DOHH2 (cell line): Measurements from ENCODE around the gene KDM6A.
"Not testable (repeated sequence)": the region's sequence is repeated elsewhere in the genome, so short reads cannot be mapped to it uniquely, and the experiment has no call there.

ENCODE experiments used
- H3F3A ChIP-seq: fragments of 200-600 bp; sonication (generic), shearing (Covaris generic); 2 replicates; pipeline ENCODE4 v1.6.0; 2016; ENCODE audit warnings: antibody characterized with exemption, mild to moderate bottlenecking; ENCODE audit not compliant: control insufficient read depth, insufficient read depth
- H3K27ac ChIP-seq: fragments of 200-600 bp; sonication (generic); 2 replicates; pipeline ENCODE4 v1.5.1; 2014; ENCODE audit warnings: low read depth, mild to moderate bottlenecking, low read length, moderate library complexity
- H3K27me3 ChIP-seq: fragments of 200-600 bp; sonication (generic); 2 replicates; pipeline ENCODE4 v1.6.1; 2014; ENCODE audit warnings: mild to moderate bottlenecking, low read length, mixed read lengths; ENCODE audit not compliant: control insufficient read depth
- H3K36me3 ChIP-seq: fragments of 200-600 bp; sonication (generic); 2 replicates; pipeline ENCODE4 v1.6.1; 2014; ENCODE audit warnings: mild to moderate bottlenecking, low read length, moderate library complexity, mixed read lengths; ENCODE audit not compliant: control insufficient read depth
- H3K4me1 ChIP-seq: fragments of 200-600 bp; sonication (generic); 2 replicates; pipeline ENCODE4 v1.6.1; 2014; ENCODE audit warnings: mild to moderate bottlenecking, low read length, mixed read lengths; ENCODE audit not compliant: control insufficient read depth
- H3K4me2 ChIP-seq: fragments of 200-600 bp; sonication (generic); 2 replicates; pipeline ENCODE4 v1.6.0; 2014; ENCODE audit warnings: mild to moderate bottlenecking, low read length, moderate library complexity
- H3K4me3 ChIP-seq: fragments of 200-600 bp; sonication (generic); 2 replicates; pipeline ENCODE4 v1.5.1; 2014; ENCODE audit warnings: mild to moderate bottlenecking, low read length, mixed read lengths
- H3K79me2 ChIP-seq: fragments of 200-600 bp; sonication (generic); 2 replicates; pipeline ENCODE4 v1.6.1; 2014; ENCODE audit warnings: mild to moderate bottlenecking, low read length, mixed read lengths; ENCODE audit not compliant: control insufficient read depth
- H3K9me2 ChIP-seq: fragments of 200-600 bp; sonication (generic); replicated peaks from 2 replicates; pipeline ENCODE4 v1.6.1; 2014; ENCODE audit warnings: mild to moderate bottlenecking, low read length, mixed read lengths; ENCODE audit not compliant: control insufficient read depth
- H3K9me3 ChIP-seq: fragments of 200-600 bp; sonication (generic); 2 replicates; pipeline ENCODE4 v1.6.1; 2014; ENCODE audit warnings: antibody characterized with exemption, low read length, mixed read lengths; ENCODE audit not compliant: control insufficient read depth, insufficient read depth
- H4K20me1 ChIP-seq: fragments of 200-600 bp; sonication (generic); 2 replicates; pipeline ENCODE4 v1.6.0; 2014; ENCODE audit warnings: low read depth, mild to moderate bottlenecking, antibody characterized with exemption, low read length, moderate library complexity; ENCODE audit not compliant: control insufficient read depth, insufficient read depth
- CTCF ChIP-seq: fragments of 200-600 bp; sonication (generic); IDR thresholded peaks from one replicate; pipeline ENCODE4 v1.5.1; 2014; ENCODE audit warnings: antibody characterized with exemption, mild to moderate bottlenecking, low read depth, low read length; ENCODE audit not compliant: poor library complexity, severe bottlenecking
- EZH2phosphoT487 ChIP-seq: fragments of 200-600 bp; sonication (generic); IDR thresholded peaks from 2 replicates; pipeline ENCODE4 v1.6.1; 2017; ENCODE audit warnings: borderline replicate concordance, mild to moderate bottlenecking, antibody characterized with exemption, low read length, moderate library complexity, mixed read lengths

Gene KDM6A

GRCh38 chrX:45134775-45135174, 261.8 kb downstream of the KDM6A start:
- Histone ChIP-seq H3F3A (no peaks in the 10 kb centered on the region), H3K9me2 (no peaks in the 10 kb centered on the region), H3K9me3 (no peaks in the 10 kb centered on the region), H3K4me1 (no peaks in the 10 kb centered on the region), H3K36me3 (no peaks in the 10 kb centered on the region), H3K4me2 (no peak overlapping the region), H4K20me1 (no peaks in the 10 kb centered on the region), H3K27me3 (no peaks in the 10 kb centered on the region), H3K4me3 (no peak overlapping the region), H3K27ac (no peak overlapping the region), H3K79me2 (no peaks in the 10 kb centered on the region)
- TF ChIP-seq EZH2phosphoT487: no peak
- no peak for TF ChIP-seq CTCF

GRCh38 chrX:45135391-45136075, 262.5 kb downstream of the KDM6A start:
- not testable (repeated sequence) for H3K4me2 ChIP-seq, H3K9me2 ChIP-seq, H3K27me3 ChIP-seq, H3K9me3 ChIP-seq, H3K4me1 ChIP-seq, H3K36me3 ChIP-seq, H4K20me1 ChIP-seq, H3K27ac ChIP-seq, H3K79me2 ChIP-seq, H3K4me3 ChIP-seq, H3F3A ChIP-seq

- Histone ChIP-seq H3K4me3 (no peak overlapping the region), H3K27me3 (no peaks in the 10 kb centered on the region), H3K4me1 (no peaks in the 10 kb centered on the region), H3K9me3 (no peaks in the 10 kb centered on the region), H3K36me3 (no peaks in the 10 kb centered on the region), H3K79me2 (no peaks in the 10 kb centered on the region), H3K27ac (no peak overlapping the region), H3F3A (no peaks in the 10 kb centered on the region), H4K20me1 (no peaks in the 10 kb centered on the region), H3K9me2 (no peaks in the 10 kb centered on the region), H3K4me2 (no peak overlapping the region)
- no peak for TF ChIP-seq EZH2phosphoT487
- TF ChIP-seq CTCF: no peak
These were observed 264.5 kb downstream of the KDM6A start for GRCh38 chrX:45137531-45137930.

- no peak overlapping the region for H3K4me2 ChIP-seq
- H3K4me1 ChIP-seq: no peaks in the 10 kb centered on the region
- H3K79me2 ChIP-seq: no peaks in the 10 kb centered on the region
- no peaks in the 10 kb centered on the region for H3K36me3 ChIP-seq
- no peak overlapping the region for H3K4me3 ChIP-seq
- no peaks in the 10 kb centered on the region for H3K9me3 ChIP-seq
- no peaks in the 10 kb centered on the region for H3F3A ChIP-seq
- H3K9me2 ChIP-seq: no peaks in the 10 kb centered on the region
- H4K20me1 ChIP-seq: no peaks in the 10 kb centered on the region
- TF ChIP-seq CTCF: no peak
- TF ChIP-seq EZH2phosphoT487: no peak
- H3K27me3 ChIP-seq: no peaks in the 10 kb centered on the region
- H3K27ac ChIP-seq: no peak overlapping the region
These were observed 265.5 kb downstream of the KDM6A start for GRCh38 chrX:45138525-45138924.
